HepG2 (cell line): ENCODE results near the gene GNPNAT1. TPM values are rescaled to one million over a fixed set of nuclear protein-coding genes. Genes with fewer than 3 reads are reported as not detected.

ENCODE experiments used
- CCDC6 ChIP-seq: sonication (generic); formaldehyde crosslinking; IDR thresholded peaks from 2 replicates; pipeline ENCODE4 v1.8.1; 2022; ENCODE audit warnings: mild to moderate bottlenecking, missing genetic modification reagents, moderate library complexity
- FLYWCH1 ChIP-seq: sonication (generic); formaldehyde crosslinking; IDR thresholded peaks from 2 replicates; pipeline ENCODE4 v1.8.1; 2023; ENCODE audit warnings: mild to moderate bottlenecking, missing genetic modification reagents
- FOXK2 ChIP-seq: fragments of 450-650 bp; IDR thresholded peaks from 2 replicates; pipeline ENCODE4 v1.6.1; 2016
- KDM6A ChIP-seq: IDR thresholded peaks from 2 replicates; pipeline ENCODE4 v1.6.1; 2016; ENCODE audit warnings: low read depth
- MED13 ChIP-seq: sonication (generic); formaldehyde crosslinking; IDR thresholded peaks from 2 replicates; pipeline ENCODE4 v1.5.0; 2020; ENCODE audit warnings: missing genetic modification reagents
- MXI1 ChIP-seq: IDR thresholded peaks from 3 replicates; pipeline ENCODE4 v1.6.1; 2012; ENCODE audit warnings: low read depth, low read length, inconsistent platforms, borderline replicate concordance
- NCOA5 ChIP-seq: sonication (generic); formaldehyde crosslinking; IDR thresholded peaks from 2 replicates; pipeline ENCODE4 v1.4.0; 2020; ENCODE audit warnings: missing genetic modification reagents
- NFKBIZ ChIP-seq: IDR thresholded peaks from 2 replicates; pipeline ENCODE4 v1.6.1; 2018; ENCODE audit warnings: missing genetic modification reagents, missing compliant biosample characterization
- SOX5 ChIP-seq: IDR thresholded peaks from 2 replicates; pipeline ENCODE4 v1.6.1; 2016; ENCODE audit warnings: borderline replicate concordance
- ZFP36 ChIP-seq: fragments of 150-350 bp; IDR thresholded peaks from 2 replicates; pipeline ENCODE4 v1.6.1; 2018; ENCODE audit warnings: borderline replicate concordance, low read length, low read depth; ENCODE audit not compliant: partially characterized antibody
- ZNF142 ChIP-seq: sonication (generic); formaldehyde crosslinking; IDR thresholded peaks from 2 replicates; pipeline ENCODE4 v1.4.0; 2020; ENCODE audit warnings: missing genetic modification reagents
- ZNF253 ChIP-seq: sonication (generic); formaldehyde crosslinking; IDR thresholded peaks from 2 replicates; pipeline ENCODE4 v1.8.0; 2022; ENCODE audit warnings: mild to moderate bottlenecking, missing genetic modification reagents, borderline replicate concordance
- ZNF703 ChIP-seq: sonication (generic); formaldehyde crosslinking; IDR thresholded peaks from 2 replicates; pipeline ENCODE4 v1.5.1; 2020; ENCODE audit warnings: missing genetic modification reagents, mild to moderate bottlenecking, moderate library complexity, borderline replicate concordance
- ZNF737 ChIP-seq: sonication (generic); formaldehyde crosslinking; IDR thresholded peaks from 2 replicates; pipeline ENCODE4 v1.5.0; 2020; ENCODE audit warnings: missing genetic modification reagents, mild to moderate bottlenecking, borderline replicate concordance
- polyA plus RNA-seq, 8 experiments: library from polyadenylated mRNA; depleted of rRNA in 3 of 8; stranded (reverse) in 7 of 8; unstranded in 1 of 8; fragments of >200 nt; fragmentation: Illumina TruSeq in 4 of 8; extraction: Trizol in 4 of 8; gene quantifications; 2 replicates each; pipeline versions ENCODE4 v1.2.1 to v1.2.3, GENCODE V29; 2011 to 2016; ENCODE audit warnings: low read depth in 4 of 8, missing spikeins in 1 of 8, mixed read lengths in 1 of 8; ENCODE audit not compliant: insufficient read depth in 1 of 8
- total RNA-seq, 5 experiments: library from RNA; depleted of rRNA; stranded (reverse); fragments of >200 nt; fragmentation: Illumina TruSeq; extraction: Trizol; gene quantifications; 2 replicates each; pipeline ENCODE4 v1.2.3, GENCODE V29; 2016; ENCODE audit warnings: low read depth in 1 of 5
- TF ChIP-seq, protein P1 (sequence below): sonication (generic); formaldehyde crosslinking; IDR thresholded peaks from 2 replicates; pipeline ENCODE4 v1.5.1; 2020; ENCODE audit warnings: mild to moderate bottlenecking, missing genetic modification reagents, moderate library complexity
- TF ChIP-seq, protein P2 (sequence below): sonication (generic); formaldehyde crosslinking; IDR thresholded peaks from 2 replicates; pipeline ENCODE4 v1.5.0; 2020; ENCODE audit warnings: missing genetic modification reagents

Gene GNPNAT1
- total and polyA plus RNA-seq, 2 of the 13 experiments (the other 11 are each of a cell fraction or from before 2014, with no cell fraction given) = 38.3 to 54.9 TPM

- TF ChIP-seq ZNF142 = 0 out of 2 replicates have a peak, but pooled peaks have one; percentile 34
- TF ChIP-seq NFKBIZ (CRISPR knock-in tag) = no peak
- 0 out of 2 replicates have a peak, but pooled peaks have one; percentile 20 for TF ChIP-seq CCDC6 (CRISPR knock-in tag)
- no peak for TF ChIP-seq NCOA5 (CRISPR knock-in tag)
- no peak for TF ChIP-seq FOXK2
- no peak for TF ChIP-seq KDM6A (CRISPR knock-in tag)
- 0 out of 2 replicates have a peak, but pooled peaks have one; percentile 38 for TF ChIP-seq ZNF737 (CRISPR knock-in tag)
- TF ChIP-seq ZNF703 (CRISPR knock-in tag) = no peak
- peak; percentile 84; the same call in 1 of the 3 replicates for TF ChIP-seq MXI1
- 0 out of 2 replicates have a peak, but pooled peaks have one; percentile 42 for TF ChIP-seq SOX5
- peak; percentile 75; the same call in 1 of the 2 replicates for TF ChIP-seq MED13 (CRISPR knock-in tag)
- TF ChIP-seq ZNF253 (CRISPR knock-in tag) = no peak
- no peak for TF ChIP-seq FLYWCH1 (CRISPR knock-in tag)
- no peak for TF ChIP-seq ZFP36
- TF ChIP-seq, protein P1, sequence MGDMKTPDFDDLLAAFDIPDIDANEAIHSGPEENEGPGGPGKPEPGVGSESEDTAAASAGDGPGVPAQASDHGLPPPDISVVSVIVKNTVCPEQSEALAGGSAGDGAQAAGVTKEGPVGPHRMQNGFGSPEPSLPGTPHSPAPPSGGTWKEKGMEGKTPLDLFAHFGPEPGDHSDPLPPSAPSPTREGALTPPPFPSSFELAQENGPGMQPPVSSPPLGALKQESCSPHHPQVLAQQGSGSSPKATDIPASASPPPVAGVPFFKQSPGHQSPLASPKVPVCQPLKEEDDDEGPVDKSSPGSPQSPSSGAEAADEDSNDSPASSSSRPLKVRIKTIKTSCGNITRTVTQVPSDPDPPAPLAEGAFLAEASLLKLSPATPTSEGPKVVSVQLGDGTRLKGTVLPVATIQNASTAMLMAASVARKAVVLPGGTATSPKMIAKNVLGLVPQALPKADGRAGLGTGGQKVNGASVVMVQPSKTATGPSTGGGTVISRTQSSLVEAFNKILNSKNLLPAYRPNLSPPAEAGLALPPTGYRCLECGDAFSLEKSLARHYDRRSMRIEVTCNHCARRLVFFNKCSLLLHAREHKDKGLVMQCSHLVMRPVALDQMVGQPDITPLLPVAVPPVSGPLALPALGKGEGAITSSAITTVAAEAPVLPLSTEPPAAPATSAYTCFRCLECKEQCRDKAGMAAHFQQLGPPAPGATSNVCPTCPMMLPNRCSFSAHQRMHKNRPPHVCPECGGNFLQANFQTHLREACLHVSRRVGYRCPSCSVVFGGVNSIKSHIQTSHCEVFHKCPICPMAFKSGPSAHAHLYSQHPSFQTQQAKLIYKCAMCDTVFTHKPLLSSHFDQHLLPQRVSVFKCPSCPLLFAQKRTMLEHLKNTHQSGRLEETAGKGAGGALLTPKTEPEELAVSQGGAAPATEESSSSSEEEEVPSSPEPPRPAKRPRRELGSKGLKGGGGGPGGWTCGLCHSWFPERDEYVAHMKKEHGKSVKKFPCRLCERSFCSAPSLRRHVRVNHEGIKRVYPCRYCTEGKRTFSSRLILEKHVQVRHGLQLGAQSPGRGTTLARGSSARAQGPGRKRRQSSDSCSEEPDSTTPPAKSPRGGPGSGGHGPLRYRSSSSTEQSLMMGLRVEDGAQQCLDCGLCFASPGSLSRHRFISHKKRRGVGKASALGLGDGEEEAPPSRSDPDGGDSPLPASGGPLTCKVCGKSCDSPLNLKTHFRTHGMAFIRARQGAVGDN = peak; percentile 81
- TF ChIP-seq, protein P2, sequence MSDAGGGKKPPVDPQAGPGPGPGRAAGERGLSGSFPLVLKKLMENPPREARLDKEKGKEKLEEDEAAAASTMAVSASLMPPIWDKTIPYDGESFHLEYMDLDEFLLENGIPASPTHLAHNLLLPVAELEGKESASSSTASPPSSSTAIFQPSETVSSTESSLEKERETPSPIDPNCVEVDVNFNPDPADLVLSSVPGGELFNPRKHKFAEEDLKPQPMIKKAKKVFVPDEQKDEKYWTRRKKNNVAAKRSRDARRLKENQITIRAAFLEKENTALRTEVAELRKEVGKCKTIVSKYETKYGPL = no peak
These were observed 61.3 kb downstream of the GNPNAT1 start, which contains the start of gene STYX (continued) for GRCh38 chr14:52729925-52730708.
